SK-N-SH (cell line): ENCODE results near the gene IL37. TPM values are rescaled to one million over a fixed set of nuclear protein-coding genes. Genes with fewer than 3 reads are reported as not detected.

Experiments used
- CTCF ChIA-PET: fragments of 300-600, 350-600 bp; formaldehyde crosslinking; extraction: SDS; loops from one replicate; lab custom pipeline; 2021; lab: Yijun Ruan, JAX
- POLR2A ChIA-PET: fragments of 350-600 bp; sonication (Branson Sonifier 250); formaldehyde crosslinking; extraction: SDS; loops from one replicate; lab custom pipeline; 2020; ENCODE audit warnings: antibody characterized with exemption, inconsistent platforms; lab: Yijun Ruan, JAX
- DNase-seq: peaks from one replicate; pipeline ENCODE4 v3.0.0; 2012
- H2AFZ ChIP-seq: fragments of 200-600 bp; sonication (generic); 2 replicates; pipeline ENCODE4 v1.8.1; 2016; ENCODE audit warnings: antibody characterized with exemption, mild to moderate bottlenecking, low read depth
- H3F3A ChIP-seq: fragments of 200-600 bp; sonication (generic); replicated peaks from 2 replicates; pipeline ENCODE3; 2016; ENCODE audit warnings: antibody characterized with exemption, mild to moderate bottlenecking; ENCODE audit not compliant: insufficient read depth
- H3K27ac ChIP-seq, 2 experiments: fragments of 200-500 bp in 1 of 2; fragments of 200-600 bp in 1 of 2; sonication (Bioruptor generic) in 1 of 2; sonication (generic), shearing (Covaris generic) in 1 of 2; 2 replicates each; pipeline versions ENCODE4 v1.5.1 to v1.6.1; 2014 to 2016; ENCODE audit warnings: low read depth in 2 of 2, inconsistent platforms in 1 of 2, low read length in 1 of 2, mild to moderate bottlenecking in 1 of 2, mixed read lengths in 1 of 2
- H3K27me3 ChIP-seq: fragments of 200-600 bp; sonication (generic), shearing (Covaris generic); 2 replicates; pipeline ENCODE4 v1.6.1; 2016; ENCODE audit warnings: mixed run types; ENCODE audit not compliant: insufficient read depth
- H3K36me3 ChIP-seq, 2 experiments: fragments of 200-500 bp in 1 of 2; fragments of 200-600 bp in 1 of 2; sonication (Bioruptor generic) in 1 of 2; sonication (generic) in 1 of 2; replicated peaks in 1 of 2; 2 replicates each; pipeline versions ENCODE3 to v1.5.1; 2014 to 2016; ENCODE audit warnings: low read length in 1 of 2, mild to moderate bottlenecking in 1 of 2; ENCODE audit not compliant: insufficient read depth in 2 of 2, control insufficient read depth in 1 of 2
- H3K4me1 ChIP-seq, 2 experiments: fragments of 200-500 bp in 1 of 2; fragments of 200-600 bp in 1 of 2; sonication (Bioruptor generic) in 1 of 2; sonication (generic), shearing (Covaris generic) in 1 of 2; 2 replicates each; pipeline versions ENCODE4 v1.5.1 to v1.6.1; 2014 to 2016; ENCODE audit warnings: low read depth in 1 of 2, low read length in 1 of 2, mixed run types in 1 of 2; ENCODE audit not compliant: insufficient read depth in 2 of 2, control insufficient read depth in 1 of 2
- H3K4me2 ChIP-seq: fragments of 200-600 bp; sonication (generic), shearing (Covaris generic); 2 replicates; pipeline ENCODE4 v1.6.1; 2017; ENCODE audit warnings: mixed run types
- H3K4me3 ChIP-seq, 2 experiments: fragments of 200-500 bp in 1 of 2; fragments of 200-600 bp in 1 of 2; sonication (Bioruptor generic) in 1 of 2; sonication (generic), shearing (Covaris generic) in 1 of 2; 2 replicates each; pipeline versions ENCODE4 v1.5.1 to v1.8.1; 2014 to 2016; ENCODE audit warnings: low read depth in 2 of 2, inconsistent platforms in 1 of 2, low read length in 1 of 2, mild to moderate bottlenecking in 1 of 2, mixed read lengths in 1 of 2, moderate library complexity in 1 of 2
- H3K79me2 ChIP-seq: fragments of 200-600 bp; sonication (generic); 2 replicates; pipeline ENCODE4 v1.8.1; 2017; ENCODE audit warnings: mild to moderate bottlenecking; ENCODE audit not compliant: insufficient read depth
- H3K9ac ChIP-seq: fragments of 200-600 bp; sonication (generic); 2 replicates; pipeline ENCODE4 v1.6.1; 2017; ENCODE audit warnings: mixed run types
- H3K9me2 ChIP-seq: fragments of 200-600 bp; sonication (generic); 2 replicates; pipeline ENCODE4 v1.6.1; 2017; ENCODE audit warnings: mixed run types
- H3K9me3 ChIP-seq: fragments of 200-600 bp; sonication (generic); 2 replicates; pipeline ENCODE4 v1.6.1; 2017; ENCODE audit warnings: mixed run types, mild to moderate bottlenecking, moderate library complexity
- H4K20me1 ChIP-seq: fragments of 200-600 bp; sonication (generic); 2 replicates; pipeline ENCODE4 v1.6.1; 2017; ENCODE audit warnings: mild to moderate bottlenecking, mixed run types; ENCODE audit not compliant: insufficient read depth
- CHD2 ChIP-seq: fragments of 150-350 bp; IDR thresholded peaks from 2 replicates; pipeline ENCODE4 v1.6.1; 2018; ENCODE audit warnings: low read length; ENCODE audit not compliant: partially characterized antibody
- EP300 ChIP-seq, 2 experiments: IDR thresholded peaks; 2 replicates each; pipeline versions ENCODE4 v1.4.0 to v1.6.1; 2012; ENCODE audit warnings: borderline replicate concordance in 1 of 2, low read depth in 1 of 2, low read length in 1 of 2
- EZH2phosphoT487 ChIP-seq: fragments of 200-600 bp; sonication (generic); IDR thresholded peaks from 2 replicates; pipeline ENCODE4 v1.6.1; 2017; ENCODE audit warnings: low read depth, mixed run types, mild to moderate bottlenecking, antibody characterized with exemption, moderate library complexity, borderline replicate concordance
- FOXJ3 ChIP-seq: sonication (generic); formaldehyde crosslinking; IDR thresholded peaks from 2 replicates; pipeline ENCODE4 v1.5.1; 2020; ENCODE audit warnings: mild to moderate bottlenecking, missing genetic modification reagents
- GATA2 ChIP-seq: sonication (generic); formaldehyde crosslinking; IDR thresholded peaks from 2 replicates; pipeline ENCODE4 v1.5.0; 2020; ENCODE audit warnings: mild to moderate bottlenecking, missing genetic modification reagents
- IRF3 ChIP-seq: fragments of 150-350 bp; IDR thresholded peaks from 2 replicates; pipeline ENCODE4 v1.6.1; 2016; ENCODE audit warnings: mild to moderate bottlenecking, low read depth, low read length
- JUND ChIP-seq: IDR thresholded peaks from 2 replicates; pipeline ENCODE4 v1.4.0; 2012
- NFIC ChIP-seq: IDR thresholded peaks from 2 replicates; pipeline ENCODE4 v1.4.0; 2012; ENCODE audit warnings: borderline replicate concordance
- REST ChIP-seq: IDR thresholded peaks from 2 replicates; pipeline ENCODE4 v1.6.1; 2012; ENCODE audit warnings: mild to moderate bottlenecking, low read depth, low read length, moderate library complexity
- RFX5 ChIP-seq: IDR thresholded peaks from 2 replicates; pipeline ENCODE4 v1.6.1; 2012; ENCODE audit warnings: mild to moderate bottlenecking, improper control_type of control experiment, low read length
- SMC3 ChIP-seq: IDR thresholded peaks from 2 replicates; pipeline ENCODE4 v1.6.1; 2012; ENCODE audit warnings: low read depth, low read length, improper control_type of control experiment
- TAF1 ChIP-seq: IDR thresholded peaks from 2 replicates; pipeline ENCODE4 v1.6.1; 2012; ENCODE audit warnings: low read depth, mild to moderate bottlenecking, low read length, moderate library complexity, borderline replicate concordance
- TEAD4 ChIP-seq: IDR thresholded peaks from 2 replicates; pipeline ENCODE4 v1.4.0; 2012; ENCODE audit warnings: mild to moderate bottlenecking, borderline replicate concordance; ENCODE audit not compliant: insufficient read depth
- USF1 ChIP-seq: IDR thresholded peaks from 2 replicates; pipeline ENCODE4 v1.4.0; 2012; ENCODE audit warnings: low read depth, borderline replicate concordance
- YY1 ChIP-seq: IDR thresholded peaks from 2 replicates; pipeline ENCODE4 v1.4.0; 2012; ENCODE audit warnings: low read depth, mild to moderate bottlenecking
- WGBS: methylation state at CpG from one replicate; pipeline ENCODE4 v1.1.6; 2017; ENCODE audit warnings: low lambda C conversion rate; 5-methylcytosine and 5-hydroxymethylcytosine counted together
- polyA plus RNA-seq, 3 experiments: library from polyadenylated mRNA; depleted of rRNA; stranded (reverse); fragments of >200 nt; gene quantifications; 2 replicates each; pipeline ENCODE4 v1.2.3, GENCODE V29; 2012
- TF ChIP-seq, protein P1 (sequence below): fragments of 200-600 bp; sonication (generic); IDR thresholded peaks from 2 replicates; pipeline ENCODE4 v1.6.1; 2017; ENCODE audit warnings: antibody characterized with exemption, mild to moderate bottlenecking, moderate library complexity
- TF ChIP-seq, protein P2 (sequence below): IDR thresholded peaks from 2 replicates; pipeline ENCODE4 v1.4.0; 2012; ENCODE audit warnings: low read depth, borderline replicate concordance

IL37 gene
- polyA plus RNA-seq, 1 of the 3 experiments (the other 2 are of a cell fraction): not detected

GRCh38 chr2:112885506-112885902 lies 25.5 kb upstream of the IL37 start:
- Histone ChIP-seq H3K36me3 (no peaks in the 10 kb centered on the region), H3K27ac (no peak overlapping the region), H3K4me1 (peaks cover 0 to 7% of the 10 kb centered on the region in 2 experiments; a peak in 1 of 4 replicates), H3K79me2 (no peaks in the 10 kb centered on the region), H3K9ac (no peak overlapping the region), H3K9me2 (no peaks in the 10 kb centered on the region), H3K9me3 (no peaks in the 10 kb centered on the region), H4K20me1 (no peaks in the 10 kb centered on the region), H3K4me3 (no peak overlapping the region), H2AFZ (no peak overlapping the region), H3K27me3 (peaks cover 4% of the 10 kb centered on the region; the same call in 1 of the 2 replicates), H3K4me2 (no peak overlapping the region), H3F3A (no peaks in the 10 kb centered on the region)
- WGBS: 16% methylated on average over 4 of the region's 4 CpGs
- ChIA-PET CTCF (interaction anchor here (1.1 to 1.7 kb wide), 8 partner anchors 35 to 142 kb away, joined by 3 to 15 read pairs (median 3); no protein-coding TSS in a partner anchor), POLR2A (no interaction called here)
- TF ChIP-seq FOXJ3 (no peak), YY1 (no peak), TEAD4 (no peak), RFX5 (no peak), EZH2phosphoT487 (no peak)
- no peak for DNase-seq

DNA sequence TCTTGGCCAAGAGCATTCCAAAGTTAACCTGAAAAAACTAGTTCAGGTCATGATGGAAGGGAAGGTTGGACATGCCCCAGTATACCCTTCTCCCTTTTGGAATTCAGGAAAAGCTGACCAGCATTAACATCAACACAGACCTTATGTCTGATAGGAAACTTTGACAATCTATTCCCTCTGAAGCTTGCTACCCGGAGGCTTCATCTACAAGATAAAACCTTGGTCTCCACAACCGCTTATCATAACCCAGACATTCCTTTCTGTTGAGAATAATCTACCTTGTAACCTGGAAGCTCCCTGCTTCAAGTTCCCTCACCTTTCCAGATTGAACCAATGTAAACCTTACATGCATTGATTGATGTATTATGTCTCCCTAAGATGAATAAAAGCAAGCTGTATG lies 24.7 kb upstream of the IL37 start:
- H2AFZ ChIP-seq: no peak overlapping the region
- peaks cover 4% of the 10 kb centered on the region; the same call in 1 of the 2 replicates for H3K27me3 ChIP-seq
- POLR2A ChIA-PET: no interaction called here
- H3K4me2 ChIP-seq: no peak overlapping the region
- no peaks in the 10 kb centered on the region for H4K20me1 ChIP-seq
- no peak overlapping the region for H3K27ac ChIP-seq
- CTCF ChIA-PET: interaction anchor here (0.7 kb wide), 1 partner anchor 73 kb away, joined by 3 read pairs; no protein-coding TSS in a partner anchor
- WGBS: 5% methylated on average over 2 of the region's 2 CpGs
- no peaks in the 10 kb centered on the region for H3K9me2 ChIP-seq
- no peaks in the 10 kb centered on the region; a peak in 1 of 4 replicates for H3K4me1 ChIP-seq
- no peaks in the 10 kb centered on the region for H3K9me3 ChIP-seq
- no peaks in the 10 kb centered on the region for H3F3A ChIP-seq
- no peaks in the 10 kb centered on the region for H3K79me2 ChIP-seq
- no peak overlapping the region for H3K4me3 ChIP-seq
- no peaks in the 10 kb centered on the region for H3K36me3 ChIP-seq
- DNase-seq: no peak
- no peak overlapping the region for H3K9ac ChIP-seq
- TF ChIP-seq NFIC (no peak), CHD2 (no peak), TEAD4 (no peak), EP300 (IDR thresholded peaks at IDR 0.05; ENCODE audit: borderline replicate concordance in 1 of 2, low read depth in 1 of 2, low read length in 1 of 2) (no peak), REST (no peak), JUND (no peak), FOXJ3 (no peak), SMC3 (no peak), GATA2 (CRISPR knock-in tag) (no peak), EZH2phosphoT487 (no peak), RFX5 (no peak), IRF3 (no peak), USF1 (no peak), TAF1 (no peak)
- TF ChIP-seq, protein P1, sequence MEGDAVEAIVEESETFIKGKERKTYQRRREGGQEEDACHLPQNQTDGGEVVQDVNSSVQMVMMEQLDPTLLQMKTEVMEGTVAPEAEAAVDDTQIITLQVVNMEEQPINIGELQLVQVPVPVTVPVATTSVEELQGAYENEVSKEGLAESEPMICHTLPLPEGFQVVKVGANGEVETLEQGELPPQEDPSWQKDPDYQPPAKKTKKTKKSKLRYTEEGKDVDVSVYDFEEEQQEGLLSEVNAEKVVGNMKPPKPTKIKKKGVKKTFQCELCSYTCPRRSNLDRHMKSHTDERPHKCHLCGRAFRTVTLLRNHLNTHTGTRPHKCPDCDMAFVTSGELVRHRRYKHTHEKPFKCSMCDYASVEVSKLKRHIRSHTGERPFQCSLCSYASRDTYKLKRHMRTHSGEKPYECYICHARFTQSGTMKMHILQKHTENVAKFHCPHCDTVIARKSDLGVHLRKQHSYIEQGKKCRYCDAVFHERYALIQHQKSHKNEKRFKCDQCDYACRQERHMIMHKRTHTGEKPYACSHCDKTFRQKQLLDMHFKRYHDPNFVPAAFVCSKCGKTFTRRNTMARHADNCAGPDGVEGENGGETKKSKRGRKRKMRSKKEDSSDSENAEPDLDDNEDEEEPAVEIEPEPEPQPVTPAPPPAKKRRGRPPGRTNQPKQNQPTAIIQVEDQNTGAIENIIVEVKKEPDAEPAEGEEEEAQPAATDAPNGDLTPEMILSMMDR: no peak
- TF ChIP-seq, protein P2, sequence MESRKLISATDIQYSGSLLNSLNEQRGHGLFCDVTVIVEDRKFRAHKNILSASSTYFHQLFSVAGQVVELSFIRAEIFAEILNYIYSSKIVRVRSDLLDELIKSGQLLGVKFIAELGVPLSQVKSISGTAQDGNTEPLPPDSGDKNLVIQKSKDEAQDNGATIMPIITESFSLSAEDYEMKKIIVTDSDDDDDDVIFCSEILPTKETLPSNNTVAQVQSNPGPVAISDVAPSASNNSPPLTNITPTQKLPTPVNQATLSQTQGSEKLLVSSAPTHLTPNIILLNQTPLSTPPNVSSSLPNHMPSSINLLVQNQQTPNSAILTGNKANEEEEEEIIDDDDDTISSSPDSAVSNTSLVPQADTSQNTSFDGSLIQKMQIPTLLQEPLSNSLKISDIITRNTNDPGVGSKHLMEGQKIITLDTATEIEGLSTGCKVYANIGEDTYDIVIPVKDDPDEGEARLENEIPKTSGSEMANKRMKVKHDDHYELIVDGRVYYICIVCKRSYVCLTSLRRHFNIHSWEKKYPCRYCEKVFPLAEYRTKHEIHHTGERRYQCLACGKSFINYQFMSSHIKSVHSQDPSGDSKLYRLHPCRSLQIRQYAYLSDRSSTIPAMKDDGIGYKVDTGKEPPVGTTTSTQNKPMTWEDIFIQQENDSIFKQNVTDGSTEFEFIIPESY: no peak
